ENCODE data around the gene GPC6. TPM values are rescaled to one million over a fixed set of nuclear protein-coding genes. Genes with fewer than 3 reads are reported as not detected.

The GPC6 gene
- total RNA-seq, 1 donor from 2014 or later, result not detected

GRCh38 chr13:94216476-94216875 is 989.9 kb downstream of the GPC6 start:
- Mint-ChIP-seq H3K36me3 (ENCODE audit: low read depth) (no peaks in the 10 kb centered on the region), H3K9me3 (peaks cover 4% of the 10 kb centered on the region), H3K27ac (no peak overlapping the region), H3K4me1 (ENCODE audit: low read depth) (no peaks in the 10 kb centered on the region), H3K4me3 (no peak overlapping the region), H3K27me3 (ENCODE audit: insufficient read depth) (peaks cover 5% of the 10 kb centered on the region)
- intact Hi-C loops (cut with micrococcal nuclease), result no loop called here
- no peak for DNase-seq (ENCODE audit: low spot score)

- peaks cover 7% of the 10 kb centered on the region for H3K27me3 Mint-ChIP-seq (ENCODE audit: insufficient read depth)
- H3K36me3 Mint-ChIP-seq (ENCODE audit: low read depth), result no peaks in the 10 kb centered on the region
- intact Hi-C loops (cut with micrococcal nuclease), result no loop called here
These were observed 990.8 kb downstream of the GPC6 start for GRCh38 chr13:94217370-94217769.

GRCh38 chr13:94218537-94218936 is 991.9 kb downstream of the GPC6 start:
- Mint-ChIP-seq H3K9me3 (peaks cover 4% of the 10 kb centered on the region), H3K4me3 (no peak overlapping the region), H3K36me3 (ENCODE audit: low read depth) (no peaks in the 10 kb centered on the region), H3K27ac (no peak overlapping the region), H3K27me3 (ENCODE audit: insufficient read depth) (peaks cover 14% of the 10 kb centered on the region), H3K4me1 (ENCODE audit: low read depth) (no peaks in the 10 kb centered on the region)
- intact Hi-C loops (cut with micrococcal nuclease), result no loop called here
- DNase-seq (ENCODE audit: low spot score), result no peak

More at GRCh38 chr13:94217370-94217769, 990.8 kb downstream of the GPC6 start:
- Mint-ChIP-seq H3K9me3 (peaks cover 4% of the 10 kb centered on the region), H3K4me1 (ENCODE audit: low read depth) (no peaks in the 10 kb centered on the region), H3K27ac (no peak overlapping the region), H3K4me3 (no peak overlapping the region)
- no peak for DNase-seq (ENCODE audit: low spot score)

- DNase-seq (ENCODE audit: low spot score), result no peak
- intact Hi-C loops (cut with micrococcal nuclease), result no loop called here
- Mint-ChIP-seq H3K27ac (no peak overlapping the region), H3K4me3 (no peak overlapping the region), H3K36me3 (ENCODE audit: low read depth) (no peaks in the 10 kb centered on the region), H3K9me3 (peaks cover 4% of the 10 kb centered on the region), H3K27me3 (ENCODE audit: insufficient read depth) (peaks cover 14% of the 10 kb centered on the region), H3K4me1 (ENCODE audit: low read depth) (no peaks in the 10 kb centered on the region)
These were observed 992.3 kb downstream of the GPC6 start for GRCh38 chr13:94218951-94219350.

- DNase-seq (ENCODE audit: low spot score), result no peak
- no peaks in the 10 kb centered on the region for H3K4me1 Mint-ChIP-seq (ENCODE audit: low read depth)
- H3K27ac Mint-ChIP-seq, result no peak overlapping the region
- H3K36me3 Mint-ChIP-seq (ENCODE audit: low read depth), result no peaks in the 10 kb centered on the region
- peaks cover 16% of the 10 kb centered on the region for H3K27me3 Mint-ChIP-seq (ENCODE audit: insufficient read depth)
- H3K9me3 Mint-ChIP-seq, result peaks cover 4% of the 10 kb centered on the region
- intact Hi-C loops (cut with micrococcal nuclease), result no loop called here
- no peak overlapping the region for H3K4me3 Mint-ChIP-seq
These were observed 998.1 kb downstream of the GPC6 start for GRCh38 chr13:94224670-94225069.

- intact Hi-C loops (cut with micrococcal nuclease), result no loop called here
- Mint-ChIP-seq H3K36me3 (ENCODE audit: low read depth) (no peaks in the 10 kb centered on the region), H3K4me1 (ENCODE audit: low read depth) (no peaks in the 10 kb centered on the region), H3K4me3 (no peak overlapping the region), H3K27ac (no peak overlapping the region), H3K27me3 (ENCODE audit: insufficient read depth) (peaks cover 12% of the 10 kb centered on the region), H3K9me3 (no peaks in the 10 kb centered on the region)
- no peak for DNase-seq (ENCODE audit: low spot score)
These were observed 1000.8 kb downstream of the GPC6 start for GRCh38 chr13:94227255-94227879.

- H3K27me3 Mint-ChIP-seq (ENCODE audit: insufficient read depth), result peaks cover 5% of the 10 kb centered on the region
- H3K36me3 Mint-ChIP-seq (ENCODE audit: low read depth), result peaks cover 2% of the 10 kb centered on the region
- DNase-seq (ENCODE audit: low spot score), result no peak
- intact Hi-C loops (cut with micrococcal nuclease), result no loop called here
- no peak overlapping the region for H3K27ac Mint-ChIP-seq
- H3K4me3 Mint-ChIP-seq, result no peak overlapping the region
- no peaks in the 10 kb centered on the region for H3K9me3 Mint-ChIP-seq
- peaks cover 5% of the 10 kb centered on the region for H3K4me1 Mint-ChIP-seq (ENCODE audit: low read depth)
These were observed 1002.2 kb downstream of the GPC6 start for GRCh38 chr13:94228763-94229162.

- H3K9me3 Mint-ChIP-seq, result no peaks in the 10 kb centered on the region
- DNase-seq (ENCODE audit: low spot score), result no peak
- H3K27me3 Mint-ChIP-seq (ENCODE audit: insufficient read depth), result peaks cover 5% of the 10 kb centered on the region
- peaks cover 2% of the 10 kb centered on the region for H3K36me3 Mint-ChIP-seq (ENCODE audit: low read depth)
- no peak overlapping the region for H3K27ac Mint-ChIP-seq
- intact Hi-C loops (cut with micrococcal nuclease), result no loop called here
- peaks cover 18% of the 10 kb centered on the region for H3K4me1 Mint-ChIP-seq (ENCODE audit: low read depth)
- no peak overlapping the region for H3K4me3 Mint-ChIP-seq
These were observed 1005.7 kb downstream of the GPC6 start for GRCh38 chr13:94232161-94232950.

- H3K9me3 Mint-ChIP-seq, result peaks cover 4% of the 10 kb centered on the region
- intact Hi-C loops (cut with micrococcal nuclease), result no loop called here
- peaks cover 8% of the 10 kb centered on the region for H3K27me3 Mint-ChIP-seq (ENCODE audit: insufficient read depth)
- no peak for DNase-seq (ENCODE audit: low spot score)
- H3K27ac Mint-ChIP-seq, result no peak overlapping the region
- peaks cover 24% of the 10 kb centered on the region for H3K4me1 Mint-ChIP-seq (ENCODE audit: low read depth)
- H3K4me3 Mint-ChIP-seq, result no peak overlapping the region
- H3K36me3 Mint-ChIP-seq (ENCODE audit: low read depth), result peaks cover 2% of the 10 kb centered on the region
These were observed 1006.3 kb downstream of the GPC6 start for GRCh38 chr13:94232956-94233355.

- H3K27me3 Mint-ChIP-seq (ENCODE audit: insufficient read depth), result peaks cover 8% of the 10 kb centered on the region
- intact Hi-C loops (cut with micrococcal nuclease), result no loop called here
- DNase-seq (ENCODE audit: low spot score), result no peak
- H3K9me3 Mint-ChIP-seq, result peaks cover 5% of the 10 kb centered on the region
- H3K27ac Mint-ChIP-seq, result no peak overlapping the region
- H3K4me1 Mint-ChIP-seq (ENCODE audit: low read depth), result peaks cover 27% of the 10 kb centered on the region
- H3K4me3 Mint-ChIP-seq, result no peak overlapping the region
- peaks cover 2% of the 10 kb centered on the region for H3K36me3 Mint-ChIP-seq (ENCODE audit: low read depth)
These were observed 1006.8 kb downstream of the GPC6 start for GRCh38 chr13:94233401-94233800.

GRCh38 chr13:94233837-94234236 is 1007.2 kb downstream of the GPC6 start:
- peaks cover 2% of the 10 kb centered on the region for H3K36me3 Mint-ChIP-seq (ENCODE audit: low read depth)
- intact Hi-C loops (cut with micrococcal nuclease), result no loop called here
- H3K27ac Mint-ChIP-seq, result no peak overlapping the region
- H3K4me1 Mint-ChIP-seq (ENCODE audit: low read depth), result peaks cover 31% of the 10 kb centered on the region
- H3K4me3 Mint-ChIP-seq, result no peak overlapping the region
- peaks cover 5% of the 10 kb centered on the region for H3K9me3 Mint-ChIP-seq
- peaks cover 8% of the 10 kb centered on the region for H3K27me3 Mint-ChIP-seq (ENCODE audit: insufficient read depth)
- no peak for DNase-seq (ENCODE audit: low spot score)

GRCh38 chr13:94234738-94235137 is 1008.1 kb downstream of the GPC6 start:
- Mint-ChIP-seq H3K27me3 (ENCODE audit: insufficient read depth) (peaks cover 5% of the 10 kb centered on the region), H3K9me3 (peaks cover 5% of the 10 kb centered on the region), H3K36me3 (ENCODE audit: low read depth) (peaks cover 2% of the 10 kb centered on the region), H3K4me1 (ENCODE audit: low read depth) (peaks cover 40% of the 10 kb centered on the region), H3K4me3 (no peak overlapping the region), H3K27ac (no peak overlapping the region)
- DNase-seq (ENCODE audit: low spot score), result no peak
- intact Hi-C loops (cut with micrococcal nuclease), result loop anchor here (5.0 kb wide), 2 partner anchors 83 to 433 kb away; no protein-coding TSS in a partner anchor

GRCh38 chr13:94236132-94236531 is 1009.5 kb downstream of the GPC6 start:
- peaks cover 3% of the 10 kb centered on the region for H3K27me3 Mint-ChIP-seq (ENCODE audit: insufficient read depth)
- peaks cover 2% of the 10 kb centered on the region for H3K36me3 Mint-ChIP-seq (ENCODE audit: low read depth)
- H3K4me1 Mint-ChIP-seq (ENCODE audit: low read depth), result peaks cover 41% of the 10 kb centered on the region
- H3K4me3 Mint-ChIP-seq, result no peak overlapping the region
- peaks cover 5% of the 10 kb centered on the region for H3K9me3 Mint-ChIP-seq
- no peak for DNase-seq (ENCODE audit: low spot score)
- intact Hi-C loops (cut with micrococcal nuclease), result loop anchor here (5.0 kb wide), 2 partner anchors 81 to 431 kb away; no protein-coding TSS in a partner anchor
- no peak overlapping the region for H3K27ac Mint-ChIP-seq
